Ishikawa (cell line): Measurements from ENCODE around the gene EIF4ENIF1.

Source experiments
- CEBPB ChIP-seq: IDR thresholded peaks from 2 replicates; pipeline ENCODE4 v1.6.1; 2012
- CREB1 ChIP-seq: IDR thresholded peaks from 2 replicates; pipeline ENCODE4 v1.6.1; 2012; ENCODE audit warnings: low read depth
- EGR1 ChIP-seq: IDR thresholded peaks from 2 replicates; pipeline ENCODE4 v1.6.1; 2012
- EP300 ChIP-seq: IDR thresholded peaks from 2 replicates; pipeline ENCODE4 v1.6.1; 2012; ENCODE audit warnings: borderline replicate concordance
- FOXM1 ChIP-seq: IDR thresholded peaks from 2 replicates; pipeline ENCODE4 v1.6.1; 2012; ENCODE audit warnings: low read depth, borderline replicate concordance
- MAX ChIP-seq: IDR thresholded peaks from 2 replicates; pipeline ENCODE4 v1.6.1; 2012
- NFIC ChIP-seq: IDR thresholded peaks from 2 replicates; pipeline ENCODE4 v1.6.1; 2012
- RAD21 ChIP-seq: IDR thresholded peaks from 2 replicates; pipeline ENCODE4 v1.6.1; 2012; ENCODE audit warnings: low read depth
- REST ChIP-seq: IDR thresholded peaks from 2 replicates; pipeline ENCODE4 v1.6.1; 2012; ENCODE audit warnings: low read depth, mild to moderate bottlenecking
- TAF1 ChIP-seq: IDR thresholded peaks from 2 replicates; pipeline ENCODE4 v1.6.1; 2012; ENCODE audit warnings: low read depth, mild to moderate bottlenecking
- TCF12 ChIP-seq: IDR thresholded peaks from 2 replicates; pipeline ENCODE4 v1.6.1; 2012; ENCODE audit warnings: low read depth
- TEAD4 ChIP-seq: IDR thresholded peaks from 2 replicates; pipeline ENCODE4 v1.6.1; 2012
- USF1 ChIP-seq: IDR thresholded peaks from 2 replicates; pipeline ENCODE4 v1.6.1; 2012
- YY1 ChIP-seq: IDR thresholded peaks from 2 replicates; pipeline ENCODE4 v1.6.1; 2012; ENCODE audit warnings: low read depth
- ZBTB7A ChIP-seq: IDR thresholded peaks from 2 replicates; pipeline ENCODE4 v1.6.1; 2012; ENCODE audit warnings: low read depth

EIF4ENIF1 gene

GRCh38 chr22:31532060-31532459, 42.4 kb upstream of the EIF4ENIF1 start:
- no peak for TF ChIP-seq FOXM1
- TF ChIP-seq CREB1 = no peak
- TF ChIP-seq NFIC = no peak
- no peak for TF ChIP-seq EGR1
- no peak for TF ChIP-seq USF1
- TF ChIP-seq CEBPB = no peak
- TF ChIP-seq TCF12 = no peak
- no peak for TF ChIP-seq REST
- TF ChIP-seq TEAD4 = no peak
- no peak for TF ChIP-seq EP300
- no peak for TF ChIP-seq ZBTB7A
- TF ChIP-seq YY1 = no peak
- TF ChIP-seq MAX = no peak
- no peak for TF ChIP-seq RAD21
- no peak for TF ChIP-seq TAF1

- TF ChIP-seq NFIC (no peak), TEAD4 (no peak), CEBPB (no peak), REST (no peak), TCF12 (no peak), EP300 (no peak), USF1 (no peak)
These were observed 41.2 kb upstream of the EIF4ENIF1 start for GRCh38 chr22:31530823-31531195.

- TF ChIP-seq EGR1 (no peak), FOXM1 (no peak), CEBPB (no peak), NFIC (no peak), RAD21 (no peak), TEAD4 (no peak), USF1 (no peak), CREB1 (no peak), MAX (no peak), YY1 (no peak), TCF12 (no peak), REST (no peak), ZBTB7A (no peak)
These were observed 36.6 kb upstream of the EIF4ENIF1 start for GRCh38 chr22:31526270-31526669.

- no peak for TF ChIP-seq MAX
- TF ChIP-seq TEAD4 = no peak
- no peak for TF ChIP-seq REST
- TF ChIP-seq CREB1 = no peak
- no peak for TF ChIP-seq CEBPB
- TF ChIP-seq USF1 = no peak
- TF ChIP-seq EP300 = no peak
- TF ChIP-seq NFIC = no peak
- TF ChIP-seq TAF1 = no peak
- TF ChIP-seq FOXM1 = no peak
- TF ChIP-seq EGR1 = no peak
- no peak for TF ChIP-seq YY1
- no peak for TF ChIP-seq RAD21
- no peak for TF ChIP-seq ZBTB7A
- TF ChIP-seq TCF12 = no peak
These were observed 30.4 kb upstream of the EIF4ENIF1 start for GRCh38 chr22:31520051-31520450.
